Astrocyte of the spinal cord (primary cell): ENCODE results near the gene ASRGL1.
"Not testable (repeated sequence)": the region's sequence is repeated elsewhere in the genome, so short reads cannot be mapped to it uniquely, and the experiment has no call there.

ENCODE experiments used
- DNase-seq: peaks from one replicate; pipeline ENCODE4 v3.0.0; 2011; ENCODE audit warnings: low read depth, low spot score
- H3K4me3 ChIP-seq: 2 replicates; pipeline ENCODE4 v1.5.1; 2011; ENCODE audit warnings: low read depth, mild to moderate bottlenecking, low read length, moderate library complexity
- in situ Hi-C: cut with HindIII; loops from 2 replicates; pipeline ENCODE4 v1.10.0; 2017; ENCODE audit warnings: low sequenced_read_pairs
- TF ChIP-seq, protein P1 (sequence below): IDR thresholded peaks from 2 replicates; pipeline ENCODE4 v1.5.1; 2012; ENCODE audit warnings: low read depth, mild to moderate bottlenecking, low read length, inconsistent platforms

ASRGL1 gene

DNA sequence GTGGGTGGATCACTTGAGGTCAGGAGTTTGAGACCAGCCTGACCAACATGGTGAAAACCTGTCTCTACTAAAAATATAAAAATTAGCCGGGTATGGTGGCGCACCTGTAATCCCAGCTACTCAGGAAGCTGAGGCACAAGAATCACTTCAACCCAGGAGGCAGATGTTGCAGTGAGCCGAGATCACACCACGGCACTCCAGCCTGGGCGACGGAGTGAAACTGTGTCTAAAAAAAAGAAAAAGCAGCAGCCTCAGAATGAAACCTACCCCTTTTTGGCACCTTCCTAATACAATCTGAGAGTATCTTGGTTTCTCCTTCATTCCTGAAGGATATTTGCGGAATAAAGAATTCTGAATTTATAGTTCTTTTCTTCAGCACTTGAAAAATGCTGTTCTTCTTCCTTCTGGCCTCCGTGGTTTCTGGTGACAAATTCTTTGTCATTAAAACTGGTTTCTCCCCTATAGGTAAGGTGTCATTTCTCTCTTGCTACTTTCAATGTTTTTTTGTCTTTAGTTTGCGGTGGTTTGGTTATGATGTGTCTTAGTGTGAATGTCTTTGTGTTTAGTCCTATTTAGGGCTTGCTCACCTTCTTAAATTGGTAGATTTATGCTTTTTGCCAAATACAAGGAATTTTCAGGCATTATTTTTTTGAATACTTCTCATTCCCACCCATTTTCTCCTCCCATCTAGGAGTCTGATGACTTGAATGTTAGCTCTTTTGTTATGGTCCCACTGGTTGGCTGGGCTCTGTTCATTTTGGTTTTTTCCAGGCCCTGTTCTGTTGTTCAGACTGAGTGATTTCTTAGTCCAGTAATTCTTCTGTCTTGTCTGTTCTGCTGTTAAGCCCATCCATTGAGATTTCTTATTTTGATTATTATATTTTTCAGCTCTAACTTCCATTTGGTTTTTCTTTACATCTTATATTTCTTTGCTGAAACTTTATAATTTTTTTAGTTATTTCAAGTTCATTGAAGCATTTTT is 15.4 kb downstream of the ASRGL1 start:
- DNase-seq = no peak
- H3K4me3 ChIP-seq = no peak overlapping the region
- in situ Hi-C loops = no loop called here
- TF ChIP-seq, protein P1, sequence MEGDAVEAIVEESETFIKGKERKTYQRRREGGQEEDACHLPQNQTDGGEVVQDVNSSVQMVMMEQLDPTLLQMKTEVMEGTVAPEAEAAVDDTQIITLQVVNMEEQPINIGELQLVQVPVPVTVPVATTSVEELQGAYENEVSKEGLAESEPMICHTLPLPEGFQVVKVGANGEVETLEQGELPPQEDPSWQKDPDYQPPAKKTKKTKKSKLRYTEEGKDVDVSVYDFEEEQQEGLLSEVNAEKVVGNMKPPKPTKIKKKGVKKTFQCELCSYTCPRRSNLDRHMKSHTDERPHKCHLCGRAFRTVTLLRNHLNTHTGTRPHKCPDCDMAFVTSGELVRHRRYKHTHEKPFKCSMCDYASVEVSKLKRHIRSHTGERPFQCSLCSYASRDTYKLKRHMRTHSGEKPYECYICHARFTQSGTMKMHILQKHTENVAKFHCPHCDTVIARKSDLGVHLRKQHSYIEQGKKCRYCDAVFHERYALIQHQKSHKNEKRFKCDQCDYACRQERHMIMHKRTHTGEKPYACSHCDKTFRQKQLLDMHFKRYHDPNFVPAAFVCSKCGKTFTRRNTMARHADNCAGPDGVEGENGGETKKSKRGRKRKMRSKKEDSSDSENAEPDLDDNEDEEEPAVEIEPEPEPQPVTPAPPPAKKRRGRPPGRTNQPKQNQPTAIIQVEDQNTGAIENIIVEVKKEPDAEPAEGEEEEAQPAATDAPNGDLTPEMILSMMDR = no peak

DNA sequence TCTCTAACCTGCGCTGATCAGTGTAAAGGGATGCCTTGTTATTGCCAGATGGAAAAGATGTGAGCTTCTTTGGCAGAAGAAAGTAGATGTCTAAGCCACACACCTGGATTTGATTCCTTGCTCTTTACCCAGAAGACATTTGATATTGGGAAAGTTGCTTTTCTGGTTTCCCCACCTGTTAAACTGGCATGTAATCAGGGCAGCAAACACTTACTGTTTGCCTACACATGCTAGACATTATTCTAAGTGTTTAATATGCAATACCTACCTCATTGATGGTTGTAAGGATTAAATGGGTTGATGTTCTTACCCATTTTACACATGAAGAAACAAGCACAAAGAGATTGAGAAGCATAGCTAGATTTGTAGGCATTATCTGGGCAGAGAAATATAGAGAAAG is 16.6 kb downstream of the ASRGL1 start:
- TF ChIP-seq, protein P1 = no peak
- in situ Hi-C loops = no loop called here
- H3K4me3 ChIP-seq = no peak overlapping the region
- DNase-seq = no peak

DNA sequence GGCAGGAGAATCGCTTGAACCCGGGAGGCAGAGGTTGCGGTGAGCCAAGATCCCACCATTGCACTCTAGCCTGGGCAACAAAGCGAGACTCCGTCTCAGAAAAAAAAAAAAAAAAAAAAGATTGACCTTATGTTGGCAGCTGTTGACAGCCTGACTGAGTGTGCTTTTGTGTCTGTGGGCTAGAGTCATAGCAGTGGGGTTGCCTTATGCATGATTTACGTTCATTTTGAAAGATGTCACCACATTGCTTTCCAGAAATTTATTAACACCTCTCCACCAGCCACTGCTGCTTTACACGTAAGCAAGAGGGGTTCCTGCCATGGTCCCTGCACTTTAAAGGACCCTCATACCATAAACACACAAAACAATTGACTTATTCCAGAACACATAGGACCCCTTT is 21.0 kb downstream of the ASRGL1 start:
- no peak overlapping the region for H3K4me3 ChIP-seq
- no peak for DNase-seq
- TF ChIP-seq, protein P1 = no peak
- in situ Hi-C loops = no loop called here

DNA sequence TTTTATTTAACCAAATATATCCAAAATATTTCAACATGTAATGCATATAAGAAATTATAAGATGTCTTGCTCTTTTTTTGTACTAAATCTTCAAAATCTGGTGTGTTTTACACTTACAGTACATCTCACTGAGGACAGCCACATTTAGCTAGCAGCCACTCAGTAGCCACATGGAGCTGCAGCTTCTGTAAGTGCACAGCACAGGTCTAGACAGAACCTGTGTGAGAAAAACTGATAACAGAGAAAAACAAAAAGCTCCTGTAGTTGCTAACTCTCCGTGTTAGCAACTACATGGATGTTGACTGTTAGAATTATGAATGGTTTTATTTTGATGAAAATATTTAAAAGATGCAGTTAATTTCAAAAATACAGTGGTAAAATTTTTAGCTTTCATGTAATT is 22.2 kb downstream of the ASRGL1 start:
- H3K4me3 ChIP-seq = no peak overlapping the region
- TF ChIP-seq, protein P1 = no peak
- DNase-seq = no peak
- in situ Hi-C loops = no loop called here

DNA sequence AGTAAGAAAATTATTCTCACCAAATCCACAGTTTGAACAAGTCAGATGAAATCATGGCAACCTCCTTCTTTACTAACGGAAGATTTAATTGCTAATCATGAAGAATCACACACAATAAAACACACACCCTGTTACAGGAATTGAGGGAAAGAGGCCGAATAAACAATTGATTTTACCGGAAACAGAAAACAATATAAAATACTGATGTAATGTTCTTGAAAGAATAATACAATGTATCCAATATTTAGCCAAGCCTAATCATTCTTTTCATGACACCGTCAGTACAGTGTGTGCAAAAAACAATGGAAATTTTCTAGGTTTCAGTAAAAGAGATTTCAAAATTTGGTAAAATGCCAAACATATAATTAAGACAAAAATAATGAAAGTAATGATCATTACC is 23.4 kb downstream of the ASRGL1 start:
- H3K4me3 ChIP-seq = no peak overlapping the region
- DNase-seq = no peak
- in situ Hi-C loops = no loop called here
- TF ChIP-seq, protein P1 = no peak

DNA sequence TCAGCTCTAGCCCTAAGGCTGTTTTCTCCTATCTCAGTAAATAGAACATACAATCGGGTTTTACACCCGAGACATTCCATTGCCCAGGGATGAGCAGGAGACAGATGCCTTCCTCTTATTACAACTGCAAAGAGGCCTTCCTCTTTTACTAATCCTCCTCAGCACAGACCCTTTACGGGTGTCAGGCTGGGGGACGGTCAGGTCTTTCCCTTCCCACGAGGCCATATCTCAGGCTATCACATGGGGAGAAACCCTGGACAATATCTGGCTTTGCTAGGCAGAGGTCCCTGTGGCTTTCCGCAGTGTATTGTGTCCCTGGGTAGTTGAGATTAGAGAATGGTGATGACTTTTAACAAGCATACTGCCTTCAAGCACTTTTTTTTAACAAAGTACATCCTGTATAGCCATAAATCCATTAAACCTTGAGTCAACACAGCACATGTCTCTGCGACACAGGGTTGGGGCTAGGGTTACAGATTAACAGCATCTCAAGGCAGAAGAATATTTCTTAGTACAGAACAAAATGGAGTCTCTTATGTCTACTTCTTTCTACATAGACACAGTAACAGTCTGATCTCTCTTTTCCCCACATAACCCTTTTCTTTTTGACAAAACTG is 31.7 kb downstream of the ASRGL1 start:
- DNase-seq, in situ Hi-C loops, H3K4me3 ChIP-seq: not testable (repeated sequence)

DNA sequence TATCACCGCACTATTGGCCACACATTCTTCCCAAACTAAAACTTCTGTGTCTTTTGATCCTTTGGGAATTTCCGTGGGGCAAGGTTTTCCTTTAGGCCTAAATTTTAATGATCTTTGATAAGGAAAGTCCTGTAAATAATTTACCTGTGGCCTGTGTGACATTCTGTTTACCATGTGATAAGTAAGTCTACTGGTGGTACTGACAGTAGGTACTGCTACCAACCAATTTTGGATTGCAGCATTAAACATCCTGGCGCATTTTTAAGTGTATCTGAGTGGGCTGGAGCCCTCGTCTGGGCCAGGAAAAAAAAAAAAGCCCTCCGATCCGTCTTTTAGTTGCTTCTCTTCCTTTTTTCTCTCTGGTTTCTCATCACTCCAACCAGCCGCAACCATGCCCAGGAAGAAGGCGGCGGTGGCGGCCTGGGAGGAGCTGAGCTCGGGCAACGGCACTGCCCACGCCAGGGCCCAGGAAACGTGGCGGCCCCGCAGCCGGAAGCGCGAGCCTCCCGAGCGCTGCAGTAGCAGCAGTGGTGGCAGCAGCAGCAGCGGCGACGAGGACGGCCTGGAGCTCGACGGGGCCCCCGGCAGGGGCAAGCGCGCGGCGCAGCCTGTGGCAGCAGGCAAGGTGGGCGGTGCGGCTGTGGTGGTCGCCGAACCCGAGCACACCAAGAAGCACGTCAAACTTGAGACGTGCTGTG is 33.6 kb downstream of the ASRGL1 start:
- no peak for DNase-seq
- TF ChIP-seq, protein P1 = no peak
- in situ Hi-C loops = no loop called here
- no peak overlapping the region for H3K4me3 ChIP-seq
